K562 (cell line): Measurements from ENCODE around the gene SLC20A1. TPM values are rescaled to one million over a fixed set of nuclear protein-coding genes. Genes with fewer than 3 reads are reported as not detected.

Source experiments
- ATAC-seq: fragments of 200-7000 bp; cut with Tn5 transposase; 3 replicates; pipeline ENCODE4 v1.9.1; 2020; ENCODE audit warnings: moderate library complexity
- BruUV-seq: library from RNA; stranded (reverse); fragments of 400-500 nt; replicated peaks from 2 replicates; lab custom pipeline; 2021; lab: Mats Ljungman, UMichigan
- CTCF ChIA-PET: fragments of 300-600 bp; formaldehyde crosslinking; extraction: SDS; loops from one replicate; lab custom pipeline; 2021; ENCODE audit warnings: low intra/inter-chr PET ratio; lab: Yijun Ruan, JAX
- POLR2A ChIA-PET: fragments of 300-600, 350-650 bp; sonication (Branson Sonifier 250); formaldehyde crosslinking; extraction: SDS; loops from one replicate; lab custom pipeline; 2021; ENCODE audit warnings: antibody characterized with exemption, inconsistent platforms; lab: Yijun Ruan, JAX
- DNase-seq, 4 experiments: peaks; one replicate each; pipeline versions ENCODE4 v3.0.0 to v3.0.0-alpha.2; 2011 to 2018; ENCODE audit warnings: low spot score in 3 of 4, mixed read lengths in 3 of 4; ENCODE audit errors: extremely low read depth in 1 of 4
- FAIRE-seq: peaks from 2 replicates; lab custom pipeline; 2011; peaks lifted over from hg19 to GRCh38; lab: Jason Lieb, UNC
- H2AFZ ChIP-seq: 2 replicates; pipeline ENCODE4 v1.6.0; 2011; ENCODE audit warnings: low read depth, low read length, control low read depth, inconsistent platforms
- H3K27ac ChIP-seq: fragments of 200-600 bp; 3 replicates; pipeline ENCODE4 v1.8.0; 2011; ENCODE audit warnings: low read depth, mild to moderate bottlenecking, control low read depth, inconsistent platforms, low read length, moderate library complexity, mixed read lengths; ENCODE audit errors: extremely low read depth
- H3K27me3 ChIP-seq, 2 experiments: fragments of 300-600 bp in 1 of 2; 2 replicates in 1 of 2; 3 replicates in 1 of 2; pipeline versions ENCODE4 v1.6.0 to v1.8.0; 2011; ENCODE audit warnings: inconsistent platforms in 2 of 2, low read length in 2 of 2, mild to moderate bottlenecking in 1 of 2, mixed read lengths in 1 of 2, moderate library complexity in 1 of 2; ENCODE audit not compliant: control insufficient read depth in 2 of 2, insufficient read depth in 2 of 2
- H3K36me3 ChIP-seq: fragments of 300-600 bp; 3 replicates; pipeline ENCODE4 v1.8.0; 2011; ENCODE audit warnings: mild to moderate bottlenecking, low read length, inconsistent platforms; ENCODE audit not compliant: control insufficient read depth, insufficient read depth
- H3K4me1 ChIP-seq, 2 experiments: fragments of 200-600 bp in 1 of 2; replicated peaks in 1 of 2; 2 replicates in 1 of 2; 3 replicates in 1 of 2; pipeline versions ENCODE4 v1.5.1 to v1.8.0; 2011; ENCODE audit warnings: inconsistent platforms in 2 of 2, low read length in 2 of 2, mild to moderate bottlenecking in 1 of 2, mixed read lengths in 1 of 2, moderate library complexity in 1 of 2; ENCODE audit not compliant: control insufficient read depth in 2 of 2, insufficient read depth in 2 of 2
- H3K4me2 ChIP-seq: 2 replicates; pipeline ENCODE4 v1.6.1; 2011; ENCODE audit warnings: low read length, control low read depth, inconsistent platforms, mixed read lengths; ENCODE audit not compliant: insufficient read depth
- H3K4me3 ChIP-seq: fragments of 200-600 bp; sonication (generic), shearing (Covaris generic); 2 replicates; pipeline ENCODE4 v1.5.1; 2016; ENCODE audit warnings: control low read depth, inconsistent platforms
- H3K79me2 ChIP-seq: fragments of 200-600 bp; 3 replicates; pipeline ENCODE4 v1.8.0; 2011; ENCODE audit warnings: low read length, inconsistent platforms; ENCODE audit not compliant: control insufficient read depth, insufficient read depth
- H3K9ac ChIP-seq, 2 experiments: 2 replicates each; pipeline versions ENCODE4 v1.6.0 to v1.6.1; 2011; ENCODE audit warnings: low read depth in 2 of 2, low read length in 2 of 2, control low read depth in 1 of 2, inconsistent platforms in 1 of 2, mild to moderate bottlenecking in 1 of 2, mixed read lengths in 1 of 2; ENCODE audit not compliant: insufficient read depth in 1 of 2
- H3K9me1 ChIP-seq: one replicate; pipeline ENCODE4 v1.6.0; 2011; ENCODE audit warnings: inconsistent platforms, mild to moderate bottlenecking, low read length, moderate library complexity; ENCODE audit not compliant: control insufficient read depth, insufficient read depth
- H3K9me3 ChIP-seq: replicated peaks from 2 replicates; pipeline ENCODE4 v1.5.1; 2011; ENCODE audit warnings: low read depth, low read length, inconsistent platforms; ENCODE audit not compliant: control insufficient read depth, insufficient read depth
- H4K20me1 ChIP-seq: replicated peaks from 2 replicates; pipeline ENCODE4 v1.6.1; 2011; ENCODE audit warnings: low read length, inconsistent platforms, mixed read lengths; ENCODE audit not compliant: control insufficient read depth, insufficient read depth
- BCOR ChIP-seq: fragments of 450-650 bp; IDR thresholded peaks from 2 replicates; pipeline ENCODE4 v1.6.1; 2016
- CTBP1 ChIP-seq: fragments of 450-650 bp; IDR thresholded peaks from 2 replicates; pipeline ENCODE4 v1.6.1; 2016; ENCODE audit warnings: borderline replicate concordance
- CTCF ChIP-seq, 3 experiments: IDR thresholded peaks in 2 of 3; conservative IDR thresholded peaks in 1 of 3; 2 replicates each; pipeline ENCODE4 v1.5.1; 2011 to 2012; ENCODE audit warnings: low read length in 3 of 3, mild to moderate bottlenecking in 3 of 3, control low read depth in 2 of 3, improper control_type of control experiment in 1 of 3, inconsistent platforms in 1 of 3, low read depth in 1 of 3, mixed read lengths in 1 of 3, moderate library complexity in 1 of 3; ENCODE audit not compliant: insufficient read depth in 2 of 3
- DPF2 ChIP-seq: fragments of 450-650 bp; IDR thresholded peaks from 2 replicates; pipeline ENCODE4 v1.6.1; 2016
- ETS1 ChIP-seq: conservative IDR thresholded peaks from 2 replicates; pipeline ENCODE4 v1.6.1; 2011; ENCODE audit warnings: low read depth, mild to moderate bottlenecking, low read length; ENCODE audit not compliant: control insufficient read depth
- FOXK2 ChIP-seq, 2 experiments: fragments of 450-650 bp; IDR thresholded peaks in 1 of 2; conservative IDR thresholded peaks in 1 of 2; 2 replicates each; pipeline ENCODE4 v1.6.1; 2016; ENCODE audit warnings: low read depth in 2 of 2, mild to moderate bottlenecking in 1 of 2
- FOXP1 ChIP-seq: sonication (generic); formaldehyde crosslinking; IDR thresholded peaks from 2 replicates; pipeline ENCODE4 v1.8.0; 2022; ENCODE audit warnings: mild to moderate bottlenecking, missing genetic modification reagents
- HINFP ChIP-seq: fragments of 450-650 bp; conservative IDR thresholded peaks from 2 replicates; pipeline ENCODE4 v1.6.1; 2016; ENCODE audit warnings: missing genetic modification characterization, low read depth, mild to moderate bottlenecking, control low read depth, missing compliant biosample characterization
- HMGXB4 ChIP-seq: sonication (generic); formaldehyde crosslinking; IDR thresholded peaks from 2 replicates; pipeline ENCODE4 v1.8.1; 2023; ENCODE audit warnings: mild to moderate bottlenecking, missing genetic modification reagents
- MTF1 ChIP-seq: fragments of 250-450 bp; sonication (Bioruptor Pico); IDR thresholded peaks from 2 replicates; pipeline ENCODE4 v1.9.0; 2021; ENCODE audit warnings: moderate library complexity, mild to moderate bottlenecking, inconsistent platforms, borderline replicate concordance
- RBM25 ChIP-seq: fragments of 200-400 bp; formaldehyde crosslinking; IDR thresholded peaks from 2 replicates; pipeline ENCODE4 v1.6.1; 2018; ENCODE audit warnings: low read length, low read depth, moderate library complexity; ENCODE audit not compliant: severe bottlenecking
- SMAD4 ChIP-seq: fragments of 250-450 bp; sonication (Bioruptor Pico); conservative IDR thresholded peaks from 2 replicates; pipeline ENCODE4 v1.8.0; 2021; ENCODE audit warnings: inconsistent platforms, mild to moderate bottlenecking, moderate library complexity
- ZNF140 ChIP-seq: fragments of 250-450 bp; sonication (Bioruptor Pico); IDR thresholded peaks from 2 replicates; pipeline ENCODE4 v1.8.0; 2021; ENCODE audit warnings: moderate library complexity, mild to moderate bottlenecking, inconsistent platforms
- ZNF830 ChIP-seq: fragments of 250-450 bp; sonication (Bioruptor Pico); IDR thresholded peaks from 2 replicates; pipeline ENCODE4 v1.5.0; 2021; ENCODE audit warnings: mild to moderate bottlenecking
- WGBS: fragments of 100-300 bp; shearing (Covaris generic); methylation state at CpG from one replicate; pipeline ENCODE4 v1.1.6; 2016; ENCODE audit warnings: low coverage, mixed read lengths; ENCODE audit not compliant: insufficient coverage; ENCODE audit errors: missing lambda C conversion rate; 5-methylcytosine and 5-hydroxymethylcytosine counted together
- in situ Hi-C: fragments of 300-500 bp; cut with MboI; formaldehyde crosslinking; loops from 4 replicates; pipeline ENCODE4 v1.15.0; 2018; ENCODE audit warnings: inconsistent platforms, mixed read lengths
- intact Hi-C: fragments of 100-400 bp; cut with micrococcal nuclease; formaldehyde crosslinking; loops from 2 replicates; pipeline ENCODE4 v1.14.2; 2022
- polyA plus RNA-seq, 8 experiments: library from polyadenylated mRNA; depleted of rRNA in 4 of 8; stranded (reverse) in 5 of 8; unstranded in 3 of 8; fragments of >200 nt; fragmentation: Nextera tagmentation in 2 of 8; fragmentation: Illumina TruSeq in 1 of 8; extraction: Ambion mirVana in 2 of 8; extraction: Trizol in 1 of 8; gene quantifications; 2 replicates each; pipeline versions ENCODE4 v1.2.1 to v1.2.3, GENCODE V29; 2011 to 2014; ENCODE audit warnings: inconsistent platforms in 1 of 8, missing spikeins in 1 of 8
- total RNA-seq, 7 experiments: library from RNA; depleted of rRNA in 6 of 7; stranded (reverse); fragments of >200 nt in 6 of 7; fragmentation: Illumina TruSeq in 2 of 7; extraction: Trizol in 2 of 7; gene quantifications; 2 replicates each; pipeline versions ENCODE4 v1.2.1 to v1.2.3, GENCODE V29; 2011 to 2021; ENCODE audit warnings: low replicate concordance in 1 of 7

SLC20A1 gene
- total and polyA plus RNA-seq, 9 of the 15 experiments (the other 6 are each of a cell fraction or from before 2014, with no cell fraction given), result 53.8 to 150 (median 74.7) TPM

GRCh38 chr2:112685271-112685884 lies 39.6 kb downstream of the SLC20A1 start:
- BruUV-seq, result no TSS peak
- in situ Hi-C loops (no loop called here), intact Hi-C loops (no loop called here)
- Histone ChIP-seq H3K36me3 (no peaks in the 10 kb centered on the region), H3K4me1 (peaks cover 44 to 66% of the 10 kb centered on the region in 2 experiments), H3K9me3 (no peaks in the 10 kb centered on the region), H3K79me2 (no peaks in the 10 kb centered on the region), H3K27ac (peak overlapping the region; percentile 86), H4K20me1 (no peaks in the 10 kb centered on the region), H3K4me2 (peak overlapping the region; percentile 73; the same call in 1 of the 2 replicates), H3K27me3 (no peaks in the 10 kb centered on the region), H3K9ac (peak overlapping the region in 1 of 2 experiments; percentile 60; a peak in 2 of 4 replicates), H3K4me3 (no peak overlapping the region), H2AFZ (peak overlapping the region; percentile 79), H3K9me1 (no peaks in the 10 kb centered on the region)
- ChIA-PET POLR2A (interaction anchor here (0.7 to 3.5 kb wide), 8 partner anchors 14 to 40 kb away, joined by 3 to 14 read pairs (median 8); partner anchors contain the start of gene SLC20A1), CTCF (interaction anchor here (0.7 kb wide), 1 partner anchor 64 kb away, joined by 3 read pairs; no protein-coding TSS in a partner anchor)
- no peak for FAIRE-seq
- 52% methylated on average over 4 of the region's 4 CpGs for whole genome bisulfite sequencing
- peak; percentile 56 for ATAC-seq
- peak in 2 of 4 experiments; percentile 37 to 53 for DNase-seq
- TF ChIP-seq ZNF140 (CRISPR knock-in tag) (no peak), BCOR (0 out of 2 replicates have a peak, but pooled peaks have one; percentile 19), FOXP1 (no peak), HINFP (tag) (no peak), RBM25 (peak; percentile 49), DPF2 (peak; percentile 24; the same call in 1 of the 2 replicates), ZNF830 (no peak), SMAD4 (0 out of 2 replicates have a peak, but pooled peaks have one; percentile 11), MTF1 (no peak), FOXK2 (conservative IDR thresholded peaks at IDR 0.05 in 1 of 2, IDR thresholded peaks at IDR 0.05 in 1 of 2; ENCODE audit: low read depth in 2 of 2) (peak; percentile 32 to 46; a peak in 2 of 4 replicates), HMGXB4 (CRISPR knock-in tag) (no peak), ETS1 (no peak), CTBP1 (0 out of 2 replicates have a peak, but pooled peaks have one; percentile 14), CTCF (IDR thresholded peaks at IDR 0.05 in 2 of 3, conservative IDR thresholded peaks at IDR 0.05 in 1 of 3; ENCODE audit: insufficient read depth in 2 of 3, low read depth in 1 of 3, low read length in 3 of 3) (peak in 1 of 3 experiments; percentile 43; a peak in 3 of 6 replicates)
